Measurements from ENCODE around the gene NDUFA6. TPM values are rescaled to one million over a fixed set of nuclear protein-coding genes. Genes with fewer than 3 reads are reported as not detected.

Gene NDUFA6
- total and polyA plus RNA-seq, 2 of the 13 experiments (the other 11 are each of a cell fraction or from before 2014, with no cell fraction given), result 68.5 to 87.8 TPM

- ATAC-seq, result no peak
- Histone ChIP-seq H3K4me1 (ENCODE audit: insufficient read depth, low read length) (peaks cover 40% of the 10 kb centered on the region), H3K4me3 (replicated peaks in 1 of 3; ENCODE audit: insufficient read depth in 1 of 3, low read depth in 2 of 3, low read length in 3 of 3) (no peak overlapping the region), H3K9me3 (ENCODE audit: low read length) (no peaks in the 10 kb centered on the region), H3K27ac (ENCODE audit: extremely low read length, insufficient read depth, low read length) (no peak overlapping the region), H3K27me3 (ENCODE audit: control insufficient read depth in 1 of 2, insufficient read depth in 2 of 2, low read length in 2 of 2) (no peaks in the 10 kb centered on the region; a peak in 2 of 5 replicates), H3K36me3 (replicated peaks in 1 of 2; ENCODE audit: control insufficient read depth in 1 of 2, insufficient read depth in 2 of 2, low read length in 2 of 2) (no peaks in the 10 kb centered on the region), H2AFZ (ENCODE audit: low read length) (no peak overlapping the region), H3K79me2 (ENCODE audit: insufficient read depth, low read length) (peaks cover 1% of the 10 kb centered on the region), H3K4me2 (ENCODE audit: low read depth, low read length) (no peak overlapping the region), H3K9ac (ENCODE audit: insufficient read depth, low read depth, low read length) (no peak overlapping the region), H4K20me1 (ENCODE audit: insufficient read depth, low read length) (no peaks in the 10 kb centered on the region)
- CTCF ChIA-PET (ENCODE audit: low intra/inter-chr PET ratio, low total read pairs), result no interaction called here
- intact Hi-C loops (cut with micrococcal nuclease; ENCODE audit: unreplicated experiment), result no loop called here
- POLR2A ChIA-PET, result interaction anchor here (2.1 kb wide), 1 partner anchor 15 kb away, joined by 12 read pairs; the partner anchor contains the start of gene NDUFA6
- TF ChIP-seq ZNF451 (CRISPR knock-in tag; IDR thresholded peaks at IDR 0.05) (no peak), ZBTB1 (CRISPR knock-in tag; IDR thresholded peaks at IDR 0.05; ENCODE audit: borderline replicate concordance) (no peak), ATF1 (CRISPR knock-in tag; IDR thresholded peaks at IDR 0.05) (no peak), ZFP36 (IDR thresholded peaks at IDR 0.05; ENCODE audit: borderline replicate concordance, low read depth, low read length, partially characterized antibody) (no peak), USF2 (IDR thresholded peaks at IDR 0.05; ENCODE audit: low read depth, low read length) (no peak), USF2 (CRISPR knock-in tag; IDR thresholded peaks at IDR 0.05; ENCODE audit: borderline replicate concordance) (no peak), THAP11 (CRISPR knock-in tag; IDR thresholded peaks at IDR 0.05) (no peak), ZNF430 (CRISPR knock-in tag; IDR thresholded peaks at IDR 0.05) (no peak), ZNF513 (CRISPR knock-in tag; conservative IDR thresholded peaks at IDR 0.05) (no peak), TP53 (CRISPR knock-in tag; conservative IDR thresholded peaks at IDR 0.05) (no peak), TOE1 (CRISPR knock-in tag; IDR thresholded peaks at IDR 0.05) (no peak), ZBTB38 (CRISPR knock-in tag; IDR thresholded peaks at IDR 0.05) (no peak), ZBTB7A (CRISPR knock-in tag; IDR thresholded peaks at IDR 0.05) (no peak), GATAD1 (CRISPR knock-in tag; IDR thresholded peaks at IDR 0.05) (no peak), ZNF136 (CRISPR knock-in tag; IDR thresholded peaks at IDR 0.05; ENCODE audit: low read depth) (no peak), ZNF556 (CRISPR knock-in tag; IDR thresholded peaks at IDR 0.05; ENCODE audit: borderline replicate concordance) (no peak), HIC2 (CRISPR knock-in tag; IDR thresholded peaks at IDR 0.05; ENCODE audit: low read depth) (no peak), JUN (CRISPR knock-in tag; IDR thresholded peaks at IDR 0.05) (no peak), PBX2 (CRISPR knock-in tag; IDR thresholded peaks at IDR 0.05) (no peak)
- BruUV-seq (replicated peaks), result no TSS peak
- WGBS (ENCODE audit: low lambda C conversion rate), result 79% methylated on average over 9 of the region's 9 CpGs
- no peak for FAIRE-seq
- in situ Hi-C loops (cut with HindIII; ENCODE audit: extremely low pct_ligation_motif_present, low pct_unique_long_range_greater_than_20kb), result loop anchor here (5.0 kb wide), 1 partner anchor 108 kb away; the partner anchor contains the start of gene SEPTIN3
- no peak for DNase-seq (ENCODE audit: low spot score)
Observed at GRCh38 chr22:42074846-42075676, 15.5 kb downstream of the NDUFA6 start.

Data from HepG2 (cell line).